Activated CD4-positive, alpha-beta T cell treated with anti-CD3 and anti-CD28 coated beads for 36 hours (primary cell): ENCODE measurements around the gene SV2C. TPM values are rescaled to one million over a fixed set of nuclear protein-coding genes. Genes with fewer than 3 reads are reported as not detected.

Experiments used
- ATAC-seq: fragments of 200-7000 bp; cut with Tn5 transposase; one replicate; pipeline ENCODE4 v1.10.0; 2021; ENCODE audit warnings: mild to moderate bottlenecking, moderate library complexity
- CTCF ChIA-PET: fragments of 350-600 bp; sonication (Branson Sonifier 250); formaldehyde crosslinking; loops from one replicate; lab custom pipeline; 2021; ENCODE audit warnings: antibody characterized with exemption; lab: Charles Lee
- POLR2A ChIA-PET: fragments of 350-600 bp; sonication (Branson Sonifier 250); formaldehyde crosslinking; loops from one replicate; lab custom pipeline; 2021; ENCODE audit warnings: antibody characterized with exemption, inconsistent platforms; lab: Charles Lee
- DNase-seq: peaks from one replicate; pipeline ENCODE4 v3.0.0-alpha.2; 2020
- H3K27ac Mint-ChIP-seq: one replicate; pipeline ENCODE4 v1.8.0; 2021; ENCODE audit warnings: mixed read lengths
- H3K27me3 Mint-ChIP-seq: one replicate; pipeline ENCODE4 v1.8.0; 2021; ENCODE audit warnings: mixed read lengths
- H3K36me3 Mint-ChIP-seq: one replicate; pipeline ENCODE4 v1.8.0; 2021; ENCODE audit warnings: low read depth, mixed read lengths
- H3K4me1 Mint-ChIP-seq: one replicate; pipeline ENCODE4 v1.8.0; 2021; ENCODE audit warnings: mixed read lengths
- H3K4me3 Mint-ChIP-seq: one replicate; pipeline ENCODE4 v1.8.0; 2021; ENCODE audit warnings: mild to moderate bottlenecking, moderate library complexity, mixed read lengths
- H3K9me3 Mint-ChIP-seq: one replicate; pipeline ENCODE4 v1.8.0; 2021; ENCODE audit warnings: low read depth, mixed read lengths
- intact Hi-C, 2 experiments: fragments of 100-400 bp; cut with DNase I in 1 of 2; cut with micrococcal nuclease in 1 of 2; formaldehyde crosslinking; loops; one replicate each; pipeline versions ENCODE4 v1.14.2 to v1.15.1; 2022 to 2024; cut with DNase I, micrococcal nuclease
- total RNA-seq, 2 experiments: library from RNA; stranded (reverse); gene quantifications; one replicate each; pipeline ENCODE4 v1.2.3, GENCODE V29; 2021

The SV2C gene
- total RNA-seq, 2 experiments from 2014 or later: 0.02 TPM; not detected in 1

DNA sequence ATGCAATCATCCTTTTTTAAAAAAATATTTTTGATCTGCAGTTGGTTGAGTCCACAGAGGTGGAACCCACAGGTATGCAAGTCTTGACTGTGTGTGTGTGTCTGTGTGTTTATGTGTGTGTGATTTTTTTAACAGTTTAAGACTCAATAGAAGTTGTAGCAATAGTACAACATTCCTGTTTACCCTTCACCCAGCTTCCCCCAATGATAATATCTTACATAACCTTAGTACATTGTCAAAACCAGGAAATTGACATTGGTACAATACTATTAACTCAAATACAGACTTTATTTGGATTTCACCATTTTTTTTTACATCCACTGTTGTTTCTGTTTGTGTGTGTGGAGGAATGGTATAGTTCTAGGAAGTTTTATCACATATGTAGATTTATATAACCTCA lies 81.8 kb downstream of the SV2C start:
- Mint-ChIP-seq H3K36me3 (no peaks in the 10 kb centered on the region), H3K9me3 (peaks cover 6% of the 10 kb centered on the region), H3K27ac (no peak overlapping the region), H3K4me1 (peaks cover 3% of the 10 kb centered on the region), H3K27me3 (peaks cover 15% of the 10 kb centered on the region), H3K4me3 (no peak overlapping the region)
- DNase-seq: no peak
- ATAC-seq: no peak
- POLR2A ChIA-PET: no interaction called here
- CTCF ChIA-PET: interaction anchor here (2.6 kb wide), 1 partner anchor 10 kb away, joined by 21 read pairs; no protein-coding TSS in a partner anchor
- intact Hi-C loops: no loop called here

DNA sequence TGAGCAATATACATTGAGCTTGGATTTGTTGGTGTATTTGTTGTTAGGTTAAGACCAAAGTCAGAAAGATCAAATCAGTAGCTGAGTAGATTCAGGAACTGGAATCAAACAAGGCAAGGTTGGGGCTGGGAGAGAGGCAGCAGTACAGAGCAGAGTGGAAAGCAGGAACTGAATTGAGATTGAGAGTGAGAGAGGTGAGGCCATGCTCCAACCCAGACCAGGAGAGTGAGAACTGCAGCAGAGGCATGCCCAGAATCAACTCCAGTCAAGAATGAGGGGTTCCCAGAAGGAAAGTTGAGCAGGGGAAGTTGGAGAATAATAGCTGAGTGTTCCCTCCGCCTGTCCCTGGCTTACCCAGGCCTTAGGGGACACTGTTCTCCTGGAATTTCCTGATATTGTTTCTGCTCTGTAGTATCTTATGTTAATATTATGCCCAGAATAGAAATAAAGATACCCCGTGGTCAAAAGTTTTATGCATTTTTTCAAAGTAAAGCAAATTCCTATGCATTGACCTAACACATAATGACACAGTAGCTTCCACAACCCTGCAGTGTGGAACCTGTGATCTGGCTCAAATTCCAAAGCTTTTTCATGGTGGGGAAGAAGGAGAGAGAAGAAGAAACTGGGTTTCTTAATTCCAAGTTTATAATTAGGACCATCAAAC lies 82.7 kb downstream of the SV2C start:
- intact Hi-C loops: no loop called here
- ATAC-seq (no peak), DNase-seq (no peak)
- no peak overlapping the region for H3K27ac Mint-ChIP-seq
- H3K4me1 Mint-ChIP-seq: peaks cover 3% of the 10 kb centered on the region
- peaks cover 6% of the 10 kb centered on the region for H3K9me3 Mint-ChIP-seq
- ChIA-PET CTCF (interaction anchor here (0.9 to 2.6 kb wide), 4 partner anchors 9 to 1173 kb away, joined by 3 to 21 read pairs (median 5); no protein-coding TSS in a partner anchor), POLR2A (no interaction called here)
- no peak overlapping the region for H3K4me3 Mint-ChIP-seq
- H3K27me3 Mint-ChIP-seq: peaks cover 15% of the 10 kb centered on the region
- H3K36me3 Mint-ChIP-seq: no peaks in the 10 kb centered on the region

DNA sequence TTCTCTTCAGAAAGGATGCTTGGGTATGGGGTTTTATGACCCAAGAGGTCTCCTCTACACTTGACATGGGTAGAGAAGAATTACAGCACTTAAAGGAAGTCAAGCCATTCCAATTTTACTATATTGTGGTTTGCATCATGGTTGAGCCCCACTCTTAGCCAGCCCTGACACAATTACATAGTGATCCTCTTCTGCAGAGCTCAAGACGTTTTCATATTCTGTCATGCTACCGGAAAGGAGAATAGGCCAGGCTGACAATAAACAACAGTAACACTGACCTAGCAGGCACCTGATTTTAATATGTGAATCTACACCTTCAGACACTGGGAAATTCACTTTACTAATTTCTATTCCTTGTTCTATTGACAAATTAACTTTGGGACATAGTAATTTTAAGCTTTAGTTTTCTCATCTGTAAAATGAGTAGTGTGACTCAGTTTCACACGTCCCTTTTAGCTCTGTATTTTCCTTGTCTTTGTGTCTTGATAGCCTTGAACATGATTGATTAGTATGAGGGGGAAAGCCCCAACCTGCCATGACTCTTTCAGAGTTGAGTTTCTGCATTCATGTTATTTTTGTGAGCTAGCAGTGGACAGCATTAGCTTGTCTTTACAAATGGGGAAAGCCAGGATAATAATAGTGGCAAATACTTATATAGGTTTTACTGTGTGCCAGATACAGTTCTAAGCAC lies 83.8 kb downstream of the SV2C start:
- intact Hi-C loops: no loop called here
- CTCF ChIA-PET: interaction anchor here (0.7 to 2.6 kb wide), 5 partner anchors 7 to 1174 kb away, joined by 3 to 21 read pairs (median 3); no protein-coding TSS in a partner anchor
- ATAC-seq: peak; percentile 82
- peaks cover 15% of the 10 kb centered on the region for H3K27me3 Mint-ChIP-seq
- no peak overlapping the region for H3K27ac Mint-ChIP-seq
- no peak overlapping the region for H3K4me3 Mint-ChIP-seq
- peaks cover 3% of the 10 kb centered on the region for H3K4me1 Mint-ChIP-seq
- POLR2A ChIA-PET: no interaction called here
- DNase-seq: no peak
- peaks cover 6% of the 10 kb centered on the region for H3K9me3 Mint-ChIP-seq
- H3K36me3 Mint-ChIP-seq: no peaks in the 10 kb centered on the region

DNA sequence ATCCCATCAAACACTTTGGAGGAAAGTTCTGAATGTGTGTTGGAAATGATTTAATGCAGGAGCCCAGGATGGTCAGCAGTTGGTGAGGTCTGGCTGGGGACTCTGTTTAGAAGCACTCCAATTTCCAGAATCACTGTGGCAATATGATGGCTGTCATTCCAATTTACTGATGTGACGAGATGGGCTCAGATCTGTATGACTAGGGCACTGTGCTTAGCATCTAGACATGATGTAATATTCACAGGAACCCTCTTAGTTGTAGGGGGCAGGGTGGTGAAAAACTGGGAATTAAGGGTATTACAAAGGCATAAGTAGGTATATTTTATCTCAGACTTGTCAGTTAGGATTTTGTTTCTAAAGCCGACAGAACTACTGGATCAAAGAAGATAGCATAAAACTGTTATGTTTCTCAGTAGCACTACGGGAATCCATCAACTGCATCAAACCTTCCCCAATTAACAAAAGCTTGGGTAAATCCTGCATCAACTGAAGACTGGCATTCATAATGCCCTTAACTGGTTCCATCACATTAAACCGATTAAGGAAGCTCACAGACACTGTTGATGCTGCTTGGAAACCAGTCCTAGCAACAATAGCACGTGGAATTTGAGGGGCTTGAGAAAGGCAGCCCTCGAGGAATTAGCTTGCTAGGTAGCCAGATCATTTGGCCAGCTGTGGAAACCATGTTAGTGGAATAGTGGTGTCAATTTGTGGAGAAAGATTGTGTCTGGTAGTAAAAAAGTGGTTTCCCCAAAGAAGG lies 86.1 kb downstream of the SV2C start:
- Mint-ChIP-seq H3K4me1 (peaks cover 3% of the 10 kb centered on the region), H3K4me3 (no peak overlapping the region), H3K27ac (no peak overlapping the region), H3K36me3 (no peaks in the 10 kb centered on the region), H3K27me3 (peaks cover 15% of the 10 kb centered on the region), H3K9me3 (peaks cover 6% of the 10 kb centered on the region)
- ATAC-seq (no peak), DNase-seq (no peak)
- CTCF ChIA-PET: no interaction called here
- intact Hi-C loops: no loop called here
- POLR2A ChIA-PET: no interaction called here

DNA sequence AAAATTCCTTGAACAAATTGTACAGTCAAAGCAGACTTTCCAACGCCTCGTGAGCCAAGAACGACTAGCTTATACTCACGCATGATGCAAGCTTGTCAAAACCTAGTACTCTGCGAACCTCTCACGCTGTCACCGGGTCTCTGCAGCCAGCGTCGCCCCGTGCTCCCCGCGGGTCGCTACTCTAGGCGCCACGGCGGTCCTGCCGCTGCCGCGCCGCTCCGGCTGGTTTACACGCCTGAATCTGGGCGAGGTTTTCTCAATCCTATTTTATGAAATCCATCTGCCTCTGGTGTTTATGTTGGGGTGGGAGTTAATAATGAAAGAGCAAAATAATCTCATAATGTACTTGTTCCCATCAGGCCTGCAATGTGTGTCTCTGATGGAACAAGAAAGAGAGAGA lies 90.9 kb downstream of the SV2C start:
- ATAC-seq: no peak

DNA sequence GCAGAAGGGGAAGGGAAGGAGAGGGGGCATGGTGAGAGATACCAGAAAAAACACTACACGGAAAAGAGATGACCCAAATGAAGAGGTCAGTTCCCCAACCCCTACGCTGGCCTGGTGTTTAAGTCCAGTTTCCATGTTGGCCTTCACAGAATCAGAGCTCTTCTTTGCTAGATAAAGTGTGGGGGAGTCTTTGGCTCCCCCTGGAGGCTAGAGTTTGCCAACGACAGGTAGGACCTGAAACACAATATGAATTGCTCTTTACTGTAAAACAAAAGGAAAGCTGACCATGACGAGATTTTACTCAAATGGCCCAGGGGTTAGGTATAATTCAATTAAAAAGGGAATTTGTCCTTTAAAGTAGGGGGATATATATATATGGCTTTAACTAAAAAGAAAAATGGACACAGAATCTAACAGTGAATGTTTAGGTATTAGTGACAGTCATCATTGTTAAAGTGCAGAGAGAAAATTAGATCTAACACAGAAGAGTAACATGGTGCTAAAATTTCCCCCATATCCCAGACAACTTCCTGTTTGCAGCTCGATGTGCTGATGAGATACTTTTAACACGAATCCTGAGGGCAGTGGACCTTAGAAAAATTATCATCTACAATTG lies 92.0 kb downstream of the SV2C start:
- no peak overlapping the region for H3K4me3 Mint-ChIP-seq
- no peaks in the 10 kb centered on the region for H3K9me3 Mint-ChIP-seq
- ChIA-PET CTCF (interaction anchor here (0.6 to 3.1 kb wide), 47 partner anchors 9 to 1800 kb away, joined by 3 to 21 read pairs (median 4); no protein-coding TSS in a partner anchor), POLR2A (interaction anchor here (0.6 to 1.1 kb wide), 2 partner anchors 25 to 49 kb away, joined by 3 to 4 read pairs; no protein-coding TSS in a partner anchor)
- peaks cover 32% of the 10 kb centered on the region for H3K4me1 Mint-ChIP-seq
- no peaks in the 10 kb centered on the region for H3K36me3 Mint-ChIP-seq
- intact Hi-C loops: loop anchor here (1.0 to 10.0 kb wide), 6 partner anchors 81 to 460 kb away; partner anchors contain the start of gene POC5 (in 1 of the 2)
- no peak overlapping the region for H3K27ac Mint-ChIP-seq
- H3K27me3 Mint-ChIP-seq: no peaks in the 10 kb centered on the region
- ATAC-seq (no peak), DNase-seq (peak; percentile 74)

More for the DNA sequence above, 90.9 kb downstream of the SV2C start:
- no peaks in the 10 kb centered on the region for H3K36me3 Mint-ChIP-seq
- H3K4me3 Mint-ChIP-seq: no peak overlapping the region
- no peaks in the 10 kb centered on the region for H3K27me3 Mint-ChIP-seq
- DNase-seq: no peak
- no peak overlapping the region for H3K27ac Mint-ChIP-seq
- intact Hi-C loops: loop anchor here (2.0 to 10.0 kb wide), 2 partner anchors 99 to 459 kb away; partner anchors contain the start of gene POC5 (in 1 of the 2)
- ChIA-PET CTCF (interaction anchor here (1.4 to 3.1 kb wide), 10 partner anchors 8 to 108 kb away, joined by 3 to 21 read pairs (median 8); no protein-coding TSS in a partner anchor), POLR2A (no interaction called here)
- peaks cover 31% of the 10 kb centered on the region for H3K4me1 Mint-ChIP-seq
- no peaks in the 10 kb centered on the region for H3K9me3 Mint-ChIP-seq

DNA sequence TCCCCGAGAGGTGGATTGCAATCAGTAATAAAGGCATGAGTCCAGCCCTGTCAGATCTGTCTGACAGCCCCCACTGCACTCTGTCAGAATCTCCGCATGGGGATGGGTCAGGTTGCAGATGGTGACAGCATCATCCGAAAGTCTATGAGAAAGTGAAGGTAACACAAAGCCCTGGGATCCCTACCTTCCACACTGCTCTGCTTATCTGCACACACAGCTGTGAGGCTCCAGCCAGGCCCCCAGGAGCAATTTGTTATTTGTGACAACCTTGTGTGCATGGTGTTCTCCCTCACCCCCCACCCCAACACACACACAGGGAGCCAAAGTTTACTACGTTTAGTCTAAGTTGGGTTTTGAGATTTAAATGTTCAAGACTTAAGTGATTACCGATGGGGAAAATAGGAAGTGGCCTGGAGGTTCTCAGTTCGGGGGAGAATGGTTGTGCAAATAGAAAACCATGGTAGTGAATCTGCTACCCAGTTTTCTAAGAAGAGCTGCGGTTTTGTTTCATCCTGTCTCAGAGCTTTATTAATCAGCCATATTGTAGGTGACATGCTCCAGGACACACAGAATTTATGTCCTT lies 92.7 kb downstream of the SV2C start:
- Mint-ChIP-seq H3K4me1 (peaks cover 32% of the 10 kb centered on the region), H3K27ac (peak overlapping the region; percentile 65), H3K4me3 (no peak overlapping the region), H3K36me3 (no peaks in the 10 kb centered on the region), H3K9me3 (no peaks in the 10 kb centered on the region), H3K27me3 (no peaks in the 10 kb centered on the region)
- CTCF ChIA-PET: interaction anchor here (0.6 to 3.1 kb wide), 24 partner anchors 8 to 367 kb away, joined by 3 to 21 read pairs (median 6); no protein-coding TSS in a partner anchor
- intact Hi-C loops: loop anchor here (1.0 to 10.0 kb wide), 6 partner anchors 80 to 461 kb away; partner anchors contain the start of gene POC5 (in 1 of the 2)
- ATAC-seq (peak; percentile 72), DNase-seq (peak; percentile 44)
- POLR2A ChIA-PET: interaction anchor here (1.1 kb wide), 1 partner anchor 24 kb away, joined by 3 read pairs; no protein-coding TSS in a partner anchor

DNA sequence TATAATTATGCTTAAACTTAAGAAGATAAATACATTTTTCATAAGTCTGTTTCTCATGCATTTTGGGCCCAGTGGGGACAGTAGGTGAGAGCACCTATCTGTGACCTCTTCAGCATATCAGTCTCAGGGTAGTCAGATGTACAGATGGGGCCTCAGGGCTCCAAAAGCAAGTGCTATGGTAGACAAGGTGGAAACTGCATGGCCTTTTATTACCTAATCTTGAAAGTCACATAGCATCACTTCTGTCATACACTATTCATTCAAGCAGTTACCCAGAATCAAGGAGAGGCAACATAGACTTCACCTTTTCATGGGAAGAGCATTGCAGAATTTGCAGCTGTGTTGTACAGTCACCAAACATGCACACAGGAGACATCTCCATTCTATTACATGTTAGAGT lies 94.8 kb downstream of the SV2C start:
- Mint-ChIP-seq H3K4me1 (peaks cover 32% of the 10 kb centered on the region), H3K27me3 (no peaks in the 10 kb centered on the region), H3K4me3 (no peak overlapping the region), H3K27ac (no peak overlapping the region), H3K9me3 (no peaks in the 10 kb centered on the region), H3K36me3 (no peaks in the 10 kb centered on the region)
- DNase-seq (no peak), ATAC-seq (peak; percentile 43)
- ChIA-PET CTCF (no interaction called here), POLR2A (no interaction called here)
- intact Hi-C loops: loop anchor here (5.0 to 10.0 kb wide), 3 partner anchors 79 to 463 kb away; partner anchors contain the start of gene POC5 (in 1 of the 2)

DNA sequence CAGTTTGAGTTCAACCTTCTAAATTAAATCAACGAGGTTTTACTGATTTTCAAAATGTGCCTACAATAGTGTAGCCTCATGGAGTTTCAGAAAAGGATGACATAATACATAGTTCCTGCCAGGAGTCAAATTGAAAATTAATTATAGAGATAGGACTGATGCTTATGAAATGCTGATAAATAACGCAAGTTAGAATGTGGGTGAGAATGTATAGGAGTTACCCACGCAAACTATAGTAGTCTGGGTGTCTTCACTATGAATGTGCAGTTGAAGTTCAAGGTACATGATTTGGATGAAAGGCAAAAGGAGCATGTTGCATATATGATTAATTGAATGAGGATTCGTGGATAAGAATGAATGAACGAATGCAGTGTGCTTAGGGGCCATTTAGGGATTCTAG lies 95.7 kb downstream of the SV2C start:
- Mint-ChIP-seq H3K4me1 (peaks cover 32% of the 10 kb centered on the region), H3K9me3 (no peaks in the 10 kb centered on the region), H3K36me3 (no peaks in the 10 kb centered on the region), H3K27me3 (no peaks in the 10 kb centered on the region), H3K27ac (no peak overlapping the region), H3K4me3 (no peak overlapping the region)
- ChIA-PET POLR2A (no interaction called here), CTCF (interaction anchor here (0.8 kb wide), 1 partner anchor 86 kb away, joined by 3 read pairs; no protein-coding TSS in a partner anchor)
- DNase-seq (no peak), ATAC-seq (no peak)
- intact Hi-C loops: loop anchor here (5.0 to 10.0 kb wide), 3 partner anchors 78 to 464 kb away; partner anchors contain the start of gene POC5 (in 1 of the 2)
